ENCODE data around the gene FOXC2. TPM values are rescaled to one million over a fixed set of nuclear protein-coding genes. Genes with fewer than 3 reads are reported as not detected.

FOXC2 gene
- total RNA-seq, 1 donor from 2014 or later = 1.4 TPM

- DNase-seq (ENCODE audit: missing footprints) (no peak), ATAC-seq (no peak)
- intact Hi-C loops (cut with DNase I) = no loop called here
These were observed 16.8 kb upstream of the FOXC2 start for GRCh38 chr16:86549893-86550190.

GRCh38 chr16:86550281-86550680, 16.3 kb upstream of the FOXC2 start:
- intact Hi-C loops (cut with DNase I) = no loop called here
- no peak for DNase-seq (ENCODE audit: missing footprints)
- ATAC-seq = no peak

GRCh38 chr16:86553356-86553755, 13.3 kb upstream of the FOXC2 start:
- DNase-seq (ENCODE audit: missing footprints) (no peak), ATAC-seq (no peak)
- intact Hi-C loops (cut with DNase I) = no loop called here

- DNase-seq (ENCODE audit: missing footprints) = no peak
- ATAC-seq = peak; percentile 1
- intact Hi-C loops (cut with DNase I) = no loop called here
These were observed 12.1 kb upstream of the FOXC2 start for GRCh38 chr16:86554599-86554916.

GRCh38 chr16:86554917-86555703, 11.5 kb upstream of the FOXC2 start, which contains the start of gene MTHFSD:
Gene MTHFSD (minus strand): TSS chr16:86555235. CDS start chr16:86555184, 51 bp downstream.
- DNase-seq (ENCODE audit: missing footprints) (peak; percentile 96), ATAC-seq (peak; percentile 97)
- intact Hi-C loops (cut with DNase I) = no loop called here

- ATAC-seq = no peak
- intact Hi-C loops (cut with DNase I) = no loop called here
These were observed 10.9 kb upstream of the FOXC2 start for GRCh38 chr16:86555704-86556075.

GRCh38 chr16:86556576-86556975, 10.1 kb upstream of the FOXC2 start:
- ATAC-seq = no peak
- intact Hi-C loops (cut with DNase I) = no loop called here
- DNase-seq (ENCODE audit: missing footprints) = no peak

More at GRCh38 chr16:86555704-86556075, 10.9 kb upstream of the FOXC2 start:
- no peak for DNase-seq (ENCODE audit: missing footprints)

- intact Hi-C loops (cut with DNase I) = no loop called here
- no peak for ATAC-seq
- no peak for DNase-seq (ENCODE audit: missing footprints)
These were observed 9.0 kb upstream of the FOXC2 start for GRCh38 chr16:86557587-86557986.

- no peak for ATAC-seq
- DNase-seq (ENCODE audit: missing footprints) = no peak
- intact Hi-C loops (cut with DNase I) = no loop called here
These were observed 8.1 kb upstream of the FOXC2 start for GRCh38 chr16:86558355-86559193.

GRCh38 chr16:86559802-86560305, 6.8 kb upstream of the FOXC2 start:
- DNase-seq (ENCODE audit: missing footprints) = no peak
- no peak for ATAC-seq
- intact Hi-C loops (cut with DNase I) = loop anchor here (5.0 kb wide), 1 partner anchor 737 kb away; no protein-coding TSS in a partner anchor

- ATAC-seq (no peak), DNase-seq (ENCODE audit: missing footprints) (no peak)
- intact Hi-C loops (cut with DNase I) = loop anchor here (5.0 kb wide), 1 partner anchor 735 kb away; no protein-coding TSS in a partner anchor
These were observed 4.3 kb upstream of the FOXC2 start for GRCh38 chr16:86562356-86562755.

GRCh38 chr16:86563469-86564345, 2.9 kb upstream of the FOXC2 start:
- peak; percentile 92 for DNase-seq (ENCODE audit: missing footprints)
- peak; percentile 71 for ATAC-seq
- intact Hi-C loops (cut with DNase I) = loop anchor here (1.0 to 5.0 kb wide), 3 partner anchors 499 to 734 kb away; no protein-coding TSS in a partner anchor

- DNase-seq (ENCODE audit: missing footprints) (no peak), ATAC-seq (no peak)
- intact Hi-C loops (cut with DNase I) = loop anchor here (5.0 kb wide), 1 partner anchor 197 kb away; no protein-coding TSS in a partner anchor
These were observed 1.4 kb upstream of the FOXC2 start for GRCh38 chr16:86565181-86565631.

GRCh38 chr16:86565644-86566511, 751 bp upstream of the FOXC2 start:
- ATAC-seq = no peak
- no peak for DNase-seq (ENCODE audit: missing footprints)
- intact Hi-C loops (cut with DNase I) = loop anchor here (5.0 kb wide), 1 partner anchor 196 kb away; no protein-coding TSS in a partner anchor

GRCh38 chr16:86566966-86567700, 504 bp downstream of the FOXC2 start:
- ATAC-seq (peak; percentile 56), DNase-seq (ENCODE audit: missing footprints) (no peak)
- intact Hi-C loops (cut with DNase I) = loop anchor here (5.0 kb wide), 1 partner anchor 195 kb away; no protein-coding TSS in a partner anchor

GRCh38 chr16:86567701-86568581, 1.3 kb downstream of the FOXC2 start:
- ATAC-seq = peak; percentile 45
- intact Hi-C loops (cut with DNase I) = loop anchor here (5.0 kb wide), 1 partner anchor 194 kb away; no protein-coding TSS in a partner anchor

More at GRCh38 chr16:86567701-86568581, 1.3 kb downstream of the FOXC2 start:
- no peak for DNase-seq (ENCODE audit: missing footprints)
